SH-SY5Y (cell line): Measurements from ENCODE around the gene INTS3.

Source experiments
- GATA2 ChIP-seq: IDR thresholded peaks from 2 replicates; pipeline ENCODE4 v1.6.1; 2011; ENCODE audit warnings: mild to moderate bottlenecking, low read depth, low read length
- GATA3 ChIP-seq: IDR thresholded peaks from 2 replicates; pipeline ENCODE4 v1.6.1; 2011; ENCODE audit warnings: low read depth, mild to moderate bottlenecking, low read length, moderate library complexity

- TF ChIP-seq GATA2 (no peak), GATA3 (no peak)
Measured at GRCh38 chr1:153684892-153685291, 43.0 kb upstream of the INTS3 start.
